Panc1 (cell line): Measurements from ENCODE around the gene CCDC85C. TPM values are rescaled to one million over a fixed set of nuclear protein-coding genes. Genes with fewer than 3 reads are reported as not detected.

ENCODE experiments used
- ATAC-seq: fragments of 200-7000 bp; cut with Tn5 transposase; 2 replicates; pipeline ENCODE4 v1.9.1; 2020; ENCODE audit warnings: mild to moderate bottlenecking, moderate library complexity
- BruUV-seq: library from RNA; stranded (reverse); fragments of 400-500 nt; replicated peaks from 2 replicates; lab custom pipeline; 2021; lab: Mats Ljungman, UMichigan
- CTCF ChIA-PET: fragments of 300-600 bp; sonication (Branson Sonifier 250); formaldehyde crosslinking; loops from one replicate; lab custom pipeline; 2022; ENCODE audit warnings: antibody characterized with exemption; lab: Charles Lee
- POLR2A ChIA-PET: fragments of 300-600 bp; sonication (Branson Sonifier 250); formaldehyde crosslinking; loops from one replicate; lab custom pipeline; 2022; ENCODE audit warnings: antibody characterized with exemption; lab: Charles Lee
- DNase-seq: peaks from one replicate; pipeline ENCODE4 v3.0.0-alpha.2; 2010; ENCODE audit warnings: low read depth, low spot score
- H3K27ac ChIP-seq: 2 replicates; pipeline ENCODE4 v1.5.1; 2011; ENCODE audit warnings: mild to moderate bottlenecking, low read length, inconsistent platforms
- H3K27me3 ChIP-seq: fragments of 200-500 bp; sonication (Bioruptor generic); 2 replicates; pipeline ENCODE4 v1.6.0; 2014; ENCODE audit warnings: low read length, inconsistent platforms; ENCODE audit not compliant: control insufficient read depth, insufficient read depth
- H3K36me3 ChIP-seq: fragments of 200-500 bp; sonication (Bioruptor generic); 2 replicates; pipeline ENCODE4 v1.5.1; 2014; ENCODE audit warnings: inconsistent platforms, mild to moderate bottlenecking, low read length, moderate library complexity; ENCODE audit not compliant: control insufficient read depth, insufficient read depth
- H3K4me1 ChIP-seq: 2 replicates; pipeline ENCODE4 v1.5.1; 2011; ENCODE audit warnings: inconsistent platforms, mild to moderate bottlenecking, low read length, moderate library complexity; ENCODE audit not compliant: control insufficient read depth, insufficient read depth
- H3K4me3 ChIP-seq, 2 experiments: 2 replicates each; pipeline ENCODE4 v1.5.1; 2011 to 2012; ENCODE audit warnings: low read depth in 2 of 2, low read length in 2 of 2, mild to moderate bottlenecking in 2 of 2, inconsistent platforms in 1 of 2, moderate library complexity in 1 of 2
- H3K9me3 ChIP-seq: fragments of 200-500 bp; sonication (Bioruptor generic); 2 replicates; pipeline ENCODE4 v1.5.1; 2014; ENCODE audit warnings: low read depth, mild to moderate bottlenecking, inconsistent platforms, low read length, moderate library complexity; ENCODE audit not compliant: control insufficient read depth, insufficient read depth
- POLR2AphosphoS5 ChIP-seq: IDR thresholded peaks from 2 replicates; pipeline ENCODE4 v1.6.1; 2012; ENCODE audit warnings: mild to moderate bottlenecking, low read depth, low read length, moderate library complexity
- SIN3A ChIP-seq: IDR thresholded peaks from 2 replicates; pipeline ENCODE4 v1.6.1; 2012; ENCODE audit warnings: low read depth, mild to moderate bottlenecking, low read length, moderate library complexity, borderline replicate concordance; ENCODE audit not compliant: insufficient read depth
- TCF7L2 ChIP-seq: IDR thresholded peaks from 2 replicates; pipeline ENCODE4 v1.6.1; 2011; ENCODE audit warnings: mild to moderate bottlenecking, low read depth, low read length, inconsistent platforms
- in situ Hi-C: cut with HindIII; loops from 2 replicates; pipeline ENCODE4 v1.10.0; 2016; ENCODE audit warnings: low sequenced_read_pairs, low pct_unique_long_range_greater_than_20kb
- intact Hi-C: fragments of 100-400 bp; cut with micrococcal nuclease; formaldehyde crosslinking; loops from one replicate; pipeline ENCODE4 v1.10.0; 2022; ENCODE audit not compliant: unreplicated experiment
- total RNA-seq: library from RNA; stranded (reverse); gene quantifications from one replicate; pipeline ENCODE4 v1.2.1, GENCODE V29; 2021; ENCODE audit not compliant: unreplicated experiment
- TF ChIP-seq, protein P1 (sequence below): fragments of 450-650 bp; IDR thresholded peaks from 2 replicates; pipeline ENCODE4 v1.5.1; 2017; ENCODE audit warnings: mild to moderate bottlenecking
- TF ChIP-seq, protein P2 (sequence below), 2 experiments: IDR thresholded peaks; 2 replicates each; pipeline ENCODE4 v1.6.1; 2011 to 2012; ENCODE audit warnings: low read depth in 2 of 2, control low read depth in 1 of 2, low read length in 1 of 2, mild to moderate bottlenecking in 1 of 2, moderate library complexity in 1 of 2; ENCODE audit not compliant: insufficient read depth in 1 of 2

The CCDC85C gene
- total RNA-seq, 1 experiment from 2014 or later = 96.6 TPM

DNA sequence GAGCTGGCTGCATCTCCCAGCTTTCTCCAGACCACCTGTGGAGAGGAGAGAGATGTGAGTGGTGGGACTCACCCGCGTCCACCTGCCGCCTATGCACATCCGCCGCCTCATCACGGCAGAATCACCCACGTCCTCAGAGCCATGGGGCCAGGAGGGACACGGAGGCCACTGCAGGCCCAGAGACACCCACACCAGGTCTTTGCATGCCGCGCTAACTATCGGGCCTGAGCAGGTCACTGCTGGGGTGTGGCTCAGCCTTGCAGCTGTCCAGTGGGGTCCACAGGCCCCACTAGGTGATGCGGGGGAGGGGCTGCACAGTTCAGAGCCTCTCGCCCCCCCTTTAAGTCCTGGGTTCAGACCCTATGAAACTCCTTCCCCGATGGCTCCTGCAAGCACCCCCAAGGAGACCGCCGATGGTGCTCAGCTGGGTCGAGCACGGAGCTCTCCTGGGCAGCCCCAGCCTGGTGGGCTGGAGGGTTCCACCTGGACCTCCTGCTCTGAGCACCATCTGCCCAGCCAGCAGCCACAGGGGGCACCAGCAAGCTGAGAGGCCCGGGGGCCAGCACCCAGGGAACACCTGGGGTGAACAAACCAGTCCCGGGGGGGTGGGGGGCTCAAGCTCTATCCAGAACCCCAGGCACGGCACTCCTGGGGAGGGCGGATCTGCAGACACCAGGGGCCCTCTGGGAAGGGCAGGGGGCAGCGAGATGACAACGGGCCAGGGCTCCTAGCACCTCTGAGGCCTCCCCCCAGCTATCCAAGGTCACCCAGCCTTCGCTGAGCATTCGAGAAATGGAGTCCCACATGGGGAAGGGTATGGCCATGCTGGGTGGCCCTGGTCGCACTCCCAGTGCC is 88.5 kb downstream of the CCDC85C start:
- TF ChIP-seq, protein P1, sequence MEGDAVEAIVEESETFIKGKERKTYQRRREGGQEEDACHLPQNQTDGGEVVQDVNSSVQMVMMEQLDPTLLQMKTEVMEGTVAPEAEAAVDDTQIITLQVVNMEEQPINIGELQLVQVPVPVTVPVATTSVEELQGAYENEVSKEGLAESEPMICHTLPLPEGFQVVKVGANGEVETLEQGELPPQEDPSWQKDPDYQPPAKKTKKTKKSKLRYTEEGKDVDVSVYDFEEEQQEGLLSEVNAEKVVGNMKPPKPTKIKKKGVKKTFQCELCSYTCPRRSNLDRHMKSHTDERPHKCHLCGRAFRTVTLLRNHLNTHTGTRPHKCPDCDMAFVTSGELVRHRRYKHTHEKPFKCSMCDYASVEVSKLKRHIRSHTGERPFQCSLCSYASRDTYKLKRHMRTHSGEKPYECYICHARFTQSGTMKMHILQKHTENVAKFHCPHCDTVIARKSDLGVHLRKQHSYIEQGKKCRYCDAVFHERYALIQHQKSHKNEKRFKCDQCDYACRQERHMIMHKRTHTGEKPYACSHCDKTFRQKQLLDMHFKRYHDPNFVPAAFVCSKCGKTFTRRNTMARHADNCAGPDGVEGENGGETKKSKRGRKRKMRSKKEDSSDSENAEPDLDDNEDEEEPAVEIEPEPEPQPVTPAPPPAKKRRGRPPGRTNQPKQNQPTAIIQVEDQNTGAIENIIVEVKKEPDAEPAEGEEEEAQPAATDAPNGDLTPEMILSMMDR = no peak
- TF ChIP-seq TCF7L2 (no peak), SIN3A (no peak), POLR2AphosphoS5 (no peak)
- TF ChIP-seq, protein P2, sequence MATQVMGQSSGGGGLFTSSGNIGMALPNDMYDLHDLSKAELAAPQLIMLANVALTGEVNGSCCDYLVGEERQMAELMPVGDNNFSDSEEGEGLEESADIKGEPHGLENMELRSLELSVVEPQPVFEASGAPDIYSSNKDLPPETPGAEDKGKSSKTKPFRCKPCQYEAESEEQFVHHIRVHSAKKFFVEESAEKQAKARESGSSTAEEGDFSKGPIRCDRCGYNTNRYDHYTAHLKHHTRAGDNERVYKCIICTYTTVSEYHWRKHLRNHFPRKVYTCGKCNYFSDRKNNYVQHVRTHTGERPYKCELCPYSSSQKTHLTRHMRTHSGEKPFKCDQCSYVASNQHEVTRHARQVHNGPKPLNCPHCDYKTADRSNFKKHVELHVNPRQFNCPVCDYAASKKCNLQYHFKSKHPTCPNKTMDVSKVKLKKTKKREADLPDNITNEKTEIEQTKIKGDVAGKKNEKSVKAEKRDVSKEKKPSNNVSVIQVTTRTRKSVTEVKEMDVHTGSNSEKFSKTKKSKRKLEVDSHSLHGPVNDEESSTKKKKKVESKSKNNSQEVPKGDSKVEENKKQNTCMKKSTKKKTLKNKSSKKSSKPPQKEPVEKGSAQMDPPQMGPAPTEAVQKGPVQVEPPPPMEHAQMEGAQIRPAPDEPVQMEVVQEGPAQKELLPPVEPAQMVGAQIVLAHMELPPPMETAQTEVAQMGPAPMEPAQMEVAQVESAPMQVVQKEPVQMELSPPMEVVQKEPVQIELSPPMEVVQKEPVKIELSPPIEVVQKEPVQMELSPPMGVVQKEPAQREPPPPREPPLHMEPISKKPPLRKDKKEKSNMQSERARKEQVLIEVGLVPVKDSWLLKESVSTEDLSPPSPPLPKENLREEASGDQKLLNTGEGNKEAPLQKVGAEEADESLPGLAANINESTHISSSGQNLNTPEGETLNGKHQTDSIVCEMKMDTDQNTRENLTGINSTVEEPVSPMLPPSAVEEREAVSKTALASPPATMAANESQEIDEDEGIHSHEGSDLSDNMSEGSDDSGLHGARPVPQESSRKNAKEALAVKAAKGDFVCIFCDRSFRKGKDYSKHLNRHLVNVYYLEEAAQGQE (IDR thresholded peaks at IDR 0.05; ENCODE audit: insufficient read depth in 1 of 2, low read depth in 2 of 2, low read length in 1 of 2) = no peak
- in situ Hi-C loops (no loop called here), intact Hi-C loops (no loop called here)
- Histone ChIP-seq H3K27me3 (no peaks in the 10 kb centered on the region), H3K36me3 (no peaks in the 10 kb centered on the region), H3K4me3 (no peak overlapping the region), H3K27ac (no peak overlapping the region), H3K9me3 (no peaks in the 10 kb centered on the region), H3K4me1 (peaks cover 20% of the 10 kb centered on the region)
- ATAC-seq = no peak
- CTCF ChIA-PET = interaction anchor here (1.3 kb wide), 1 partner anchor 113 kb away, joined by 3 read pairs; no protein-coding TSS in a partner anchor
- POLR2A ChIA-PET = no interaction called here
- DNase-seq = no peak
- BruUV-seq = no TSS peak

DNA sequence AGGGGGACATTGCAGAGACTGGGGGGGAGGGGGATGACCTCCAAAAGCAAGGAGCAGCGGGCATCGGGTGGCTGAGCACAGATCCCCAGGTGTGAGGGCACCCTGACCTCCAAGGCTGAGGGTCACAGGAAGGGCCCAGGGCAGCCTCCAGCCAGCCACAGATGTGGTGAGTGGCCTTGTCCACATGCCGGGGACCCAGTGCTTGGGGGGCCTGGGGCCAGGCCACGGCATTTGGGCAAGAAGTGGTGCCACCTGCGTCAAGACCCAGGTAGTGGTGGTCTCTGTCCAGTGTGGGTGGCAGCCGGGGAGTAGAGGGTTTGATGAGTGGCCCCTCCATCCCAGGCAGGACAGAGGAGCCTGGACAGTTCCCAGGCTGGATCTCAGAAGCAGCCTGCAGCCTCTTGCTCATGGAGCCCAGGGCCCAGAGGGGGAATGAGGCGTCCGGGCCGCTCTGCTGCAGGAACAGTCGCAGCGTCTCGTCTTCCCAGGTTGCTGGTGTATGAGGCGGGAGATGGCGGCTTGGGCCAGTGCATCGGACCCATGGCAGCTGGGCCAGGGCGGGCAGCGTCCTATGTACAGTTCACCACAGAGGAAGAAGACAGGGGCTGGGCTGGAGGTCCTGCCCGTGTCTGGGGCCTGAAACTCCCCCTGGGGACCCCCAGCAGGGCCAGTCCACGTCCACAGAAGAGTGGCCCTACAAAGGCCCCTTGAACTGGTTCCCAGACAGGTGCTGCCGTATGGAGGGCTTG is 89.3 kb downstream of the CCDC85C start:
- Histone ChIP-seq H3K27ac (no peak overlapping the region), H3K9me3 (no peaks in the 10 kb centered on the region), H3K4me3 (no peak overlapping the region), H3K4me1 (peaks cover 20% of the 10 kb centered on the region), H3K36me3 (no peaks in the 10 kb centered on the region), H3K27me3 (no peaks in the 10 kb centered on the region)
- ATAC-seq (no peak), DNase-seq (no peak)
- BruUV-seq = no TSS peak
- POLR2A ChIA-PET = no interaction called here
- intact Hi-C loops = no loop called here
- CTCF ChIA-PET = no interaction called here
- in situ Hi-C loops = no loop called here
- TF ChIP-seq, protein P1 = no peak
- TF ChIP-seq POLR2AphosphoS5 = no peak
